Transverse colon (tissue), 4 donors: ENCODE results near the gene TMEM236. TPM values are rescaled to one million over a fixed set of nuclear protein-coding genes. Genes with fewer than 3 reads are reported as not detected.

Experiments
- DNase-seq: peaks from one replicate; pipeline ENCODE4 v3.0.0-alpha.2; 2019
- H3K27ac ChIP-seq, 4 donors: fragments of 200-600 bp; sonication (generic); 2 replicates each; pipeline ENCODE4 v1.5.1; 2016 to 2018; ENCODE audit warnings: inconsistent platforms in 4 of 4
- H3K27me3 ChIP-seq: fragments of 200-600 bp; sonication (generic); 2 replicates; pipeline ENCODE4 v1.5.1; 2017; ENCODE audit warnings: inconsistent platforms
- H3K36me3 ChIP-seq, 4 donors: fragments of 200-600 bp; sonication (generic); 2 replicates each; pipeline ENCODE4 v1.5.1; 2017 to 2019; ENCODE audit warnings: inconsistent platforms in 4 of 4
- H3K4me1 ChIP-seq, 4 donors: fragments of 200-600 bp; sonication (generic); 2 replicates each; pipeline ENCODE4 v1.5.1; 2017 to 2020; ENCODE audit warnings: inconsistent platforms in 4 of 4
- H3K4me3 ChIP-seq, 4 donors: fragments of 200-600 bp; sonication (generic); 1 replicate in 1 of 4; 2 replicates in 3 of 4; pipeline versions ENCODE4 v1.5.1 to v1.6.1; 2017 to 2019; ENCODE audit warnings: inconsistent platforms in 4 of 4
- H3K9me3 ChIP-seq, 2 donors: fragments of 200-600 bp; sonication (generic); 2 replicates each; pipeline ENCODE4 v1.5.1; 2017 to 2019; ENCODE audit warnings: inconsistent platforms in 2 of 2
- EP300 ChIP-seq: sonication (generic); formaldehyde crosslinking; IDR thresholded peaks from one replicate; pipeline ENCODE4 v1.6.1; 2017; ENCODE audit warnings: antibody characterized with exemption, low read depth
- POLR2A ChIP-seq: fragments of 450-650 bp; IDR thresholded peaks from one replicate; pipeline ENCODE4 v1.6.1; 2016; ENCODE audit warnings: antibody characterized with exemption, mild to moderate bottlenecking, moderate library complexity
- POLR2AphosphoS5 ChIP-seq, 3 donors: sonication (generic); formaldehyde crosslinking; IDR thresholded peaks; one replicate each; pipeline ENCODE4 v1.6.1; 2016; ENCODE audit warnings: antibody characterized with exemption in 3 of 3
- WGBS, 2 donors: methylation state at CpG; one replicate each; pipeline ENCODE4 v1.1.5; 2018; ENCODE audit warnings: low coverage in 1 of 2; 5-methylcytosine and 5-hydroxymethylcytosine counted together
- in situ Hi-C, 4 donors: fragments of 200-750 bp; cut with MboI; loops; one replicate each; pipeline versions ENCODE4 v1.15.0 to v1.15.1; 2017; ENCODE audit warnings: low sequenced_read_pairs in 3 of 4, low pct_ligation_motif_present in 1 of 4, low pct_unique_long_range_greater_than_20kb in 1 of 4
- intact Hi-C: fragments of 100-400 bp; cut with DNase I; formaldehyde crosslinking; loops from one replicate; pipeline ENCODE4 v1.15.1; 2023; ENCODE audit warnings: low total_unique reads
- total RNA-seq, 4 donors: library from RNA; depleted of rRNA; stranded (reverse); fragments of >200 nt; gene quantifications; one replicate each; pipeline ENCODE4 v1.1.0, GENCODE V29; 2016
- TF ChIP-seq, protein P1 (sequence below), 5 experiments: fragments of 200-600 bp in 3 of 5; fragments of 450-650 bp in 2 of 5; sonication (generic) in 3 of 5; IDR thresholded peaks; 1 replicate in 2 of 5; 2 replicates in 3 of 5; pipeline ENCODE4 v1.5.1; 2016 to 2017; ENCODE audit warnings: antibody characterized with exemption in 5 of 5, inconsistent platforms in 3 of 5, mild to moderate bottlenecking in 2 of 5, moderate library complexity in 1 of 5

Gene TMEM236
- total RNA-seq, 4 donors from 2014 or later: 16.9 to 79.6 (median 42.9) TPM

DNA sequence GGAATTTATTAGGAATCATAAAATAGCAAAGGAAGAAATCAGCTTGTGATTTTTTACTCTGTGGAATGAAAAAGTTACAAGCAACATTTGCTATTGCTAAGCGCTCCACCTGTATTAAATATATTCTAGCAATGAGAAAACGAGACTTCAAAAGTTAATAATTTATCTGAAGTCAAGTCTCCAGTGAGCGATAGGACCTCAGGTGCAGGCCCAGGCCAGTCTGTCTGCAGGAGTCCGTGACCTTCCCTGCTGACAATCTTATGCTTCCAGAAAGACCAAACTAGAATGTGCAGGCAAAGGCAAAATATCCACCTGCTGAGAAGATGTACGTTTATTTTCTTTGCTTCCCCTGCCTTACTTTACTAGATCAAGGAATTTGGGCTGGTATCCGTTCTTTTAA is 79.9 kb downstream of the TMEM236 start:
- H3K27me3 ChIP-seq: no peaks in the 10 kb centered on the region
- no peaks in the 10 kb centered on the region for H3K9me3 ChIP-seq
- peaks cover 0 to 8% (median 0%) of the 10 kb centered on the region in 4 donors for H3K4me1 ChIP-seq
- no peak overlapping the region for H3K27ac ChIP-seq
- no peak overlapping the region for H3K4me3 ChIP-seq
- TF ChIP-seq POLR2AphosphoS5 (IDR thresholded peaks at IDR 0.05) (no peak), EP300 (no peak), POLR2A (no peak)
- TF ChIP-seq, protein P1, sequence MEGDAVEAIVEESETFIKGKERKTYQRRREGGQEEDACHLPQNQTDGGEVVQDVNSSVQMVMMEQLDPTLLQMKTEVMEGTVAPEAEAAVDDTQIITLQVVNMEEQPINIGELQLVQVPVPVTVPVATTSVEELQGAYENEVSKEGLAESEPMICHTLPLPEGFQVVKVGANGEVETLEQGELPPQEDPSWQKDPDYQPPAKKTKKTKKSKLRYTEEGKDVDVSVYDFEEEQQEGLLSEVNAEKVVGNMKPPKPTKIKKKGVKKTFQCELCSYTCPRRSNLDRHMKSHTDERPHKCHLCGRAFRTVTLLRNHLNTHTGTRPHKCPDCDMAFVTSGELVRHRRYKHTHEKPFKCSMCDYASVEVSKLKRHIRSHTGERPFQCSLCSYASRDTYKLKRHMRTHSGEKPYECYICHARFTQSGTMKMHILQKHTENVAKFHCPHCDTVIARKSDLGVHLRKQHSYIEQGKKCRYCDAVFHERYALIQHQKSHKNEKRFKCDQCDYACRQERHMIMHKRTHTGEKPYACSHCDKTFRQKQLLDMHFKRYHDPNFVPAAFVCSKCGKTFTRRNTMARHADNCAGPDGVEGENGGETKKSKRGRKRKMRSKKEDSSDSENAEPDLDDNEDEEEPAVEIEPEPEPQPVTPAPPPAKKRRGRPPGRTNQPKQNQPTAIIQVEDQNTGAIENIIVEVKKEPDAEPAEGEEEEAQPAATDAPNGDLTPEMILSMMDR (IDR thresholded peaks at IDR 0.05): no peak
- in situ Hi-C loops (no loop called here), intact Hi-C loops (no loop called here)
- 67 to 77% methylated on average over 5 to 6 of the region's 6 CpGs for WGBS, 2 donors
- DNase-seq: no peak
- no peaks in the 10 kb centered on the region for H3K36me3 ChIP-seq

DNA sequence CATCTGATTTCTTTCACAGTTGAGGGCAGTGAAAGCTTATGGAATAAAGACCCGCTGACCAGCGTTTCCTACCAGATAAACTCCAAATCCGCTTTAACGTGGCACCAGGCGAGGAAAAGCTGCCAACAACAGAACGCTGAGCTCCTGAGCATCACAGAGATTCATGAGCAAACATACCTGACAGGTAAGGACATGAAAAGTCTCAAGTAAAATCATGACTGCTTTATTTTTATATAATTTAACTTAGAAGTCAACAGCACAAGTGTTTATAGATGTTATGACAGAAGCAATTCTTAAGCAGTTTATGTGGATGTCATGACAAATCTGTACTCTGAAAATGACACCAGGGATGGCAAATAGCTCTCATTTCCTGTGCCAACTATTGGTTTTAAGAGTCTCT is 81.7 kb downstream of the TMEM236 start:
- WGBS, 2 donors: 80 to 89% methylated on average over 6 of the region's 6 CpGs
- no peak for TF ChIP-seq POLR2A
- no peak for TF ChIP-seq POLR2AphosphoS5 (IDR thresholded peaks at IDR 0.05)
- TF ChIP-seq EP300: no peak
- TF ChIP-seq, protein P1 (IDR thresholded peaks at IDR 0.05): no peak
- no peak overlapping the region for H3K4me3 ChIP-seq

DNA sequence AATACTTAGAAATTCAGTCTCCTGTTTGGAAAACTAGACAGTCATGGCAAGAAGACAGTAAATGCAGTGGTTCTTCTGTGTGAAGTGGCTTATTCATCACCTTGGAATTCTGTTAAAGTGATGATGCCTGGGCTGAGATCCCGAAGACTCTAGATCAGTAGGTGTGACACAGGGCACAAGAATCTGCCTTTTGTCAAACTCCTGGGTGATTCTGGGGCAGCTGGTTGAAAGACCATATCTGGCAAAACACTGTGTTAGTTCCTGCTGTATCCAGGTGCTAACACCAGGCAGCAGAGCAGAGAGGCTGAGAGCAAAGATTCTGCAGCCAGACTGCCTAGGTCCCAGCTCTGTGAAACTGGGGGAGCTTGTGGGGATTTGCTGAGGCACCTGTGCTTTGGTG is 83.7 kb downstream of the TMEM236 start:
- H3K4me1 ChIP-seq: peaks cover 0 to 8% (median 2%) of the 10 kb centered on the region in 4 donors
- no peak overlapping the region for H3K4me3 ChIP-seq
- no peaks in the 10 kb centered on the region for H3K27me3 ChIP-seq
- no peak overlapping the region for H3K27ac ChIP-seq
- in situ Hi-C loops (no loop called here), intact Hi-C loops (loop anchor here (1.0 kb wide), 1 partner anchor 18 kb away; no protein-coding TSS in a partner anchor)
- no peaks in the 10 kb centered on the region for H3K36me3 ChIP-seq
- H3K9me3 ChIP-seq: no peaks in the 10 kb centered on the region
- no peak for DNase-seq
- TF ChIP-seq POLR2AphosphoS5 (IDR thresholded peaks at IDR 0.05) (no peak), EP300 (no peak), POLR2A (no peak)
- TF ChIP-seq, protein P1 (IDR thresholded peaks at IDR 0.05): no peak
- 71% methylated on average over 1 of the region's 1 CpG; no CpG with 5 or more reads in 1 of the 2 donors for WGBS, 2 donors

More for the DNA sequence above, 81.7 kb downstream of the TMEM236 start:
- H3K36me3 ChIP-seq: no peaks in the 10 kb centered on the region
- intact Hi-C loops (no loop called here), in situ Hi-C loops (no loop called here)
- peaks cover 0 to 8% (median 2%) of the 10 kb centered on the region in 4 donors for H3K4me1 ChIP-seq
- no peaks in the 10 kb centered on the region for H3K9me3 ChIP-seq
- DNase-seq: no peak
- no peaks in the 10 kb centered on the region for H3K27me3 ChIP-seq
- no peak overlapping the region for H3K27ac ChIP-seq

DNA sequence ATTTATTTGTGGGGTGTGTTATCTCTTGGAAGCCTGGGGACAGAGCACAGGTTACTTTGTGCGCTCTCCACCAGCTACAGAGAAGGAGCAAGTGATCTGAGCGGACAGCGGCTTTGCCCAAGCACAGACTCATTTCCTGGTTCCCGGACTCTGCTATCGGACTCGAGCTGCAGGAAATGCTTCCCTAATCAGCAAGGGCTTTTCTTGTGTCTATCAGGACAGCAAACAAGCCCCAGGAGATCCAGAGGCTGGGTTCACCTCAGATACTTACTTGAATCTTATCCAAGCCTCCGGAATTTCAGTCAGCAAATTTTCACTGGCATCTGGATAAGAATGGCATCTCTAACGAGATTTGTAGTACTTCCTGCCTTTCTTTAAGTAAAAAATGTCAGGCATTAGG is 84.9 kb downstream of the TMEM236 start:
- H3K4me3 ChIP-seq: peak overlapping the region in 2 of 4 donors; percentile 10 to 31
- in situ Hi-C loops: no loop called here
- TF ChIP-seq, protein P1 (IDR thresholded peaks at IDR 0.05): peak in 1 of 5 experiments; percentile 10
- no peak for TF ChIP-seq POLR2AphosphoS5 (IDR thresholded peaks at IDR 0.05)
- H3K4me1 ChIP-seq: peaks cover 0 to 8% (median 2%) of the 10 kb centered on the region in 4 donors
- H3K36me3 ChIP-seq: no peaks in the 10 kb centered on the region
- 10 to 31% methylated on average over 2 to 8 of the region's 8 CpGs for WGBS, 2 donors
- DNase-seq: peak; percentile 60
- H3K9me3 ChIP-seq: no peaks in the 10 kb centered on the region
- peak overlapping the region in 2 of 4 donors; percentile 5 to 35 for H3K27ac ChIP-seq
- intact Hi-C loops: loop anchor here (1.0 kb wide), 1 partner anchor 16 kb away; no protein-coding TSS in a partner anchor
- H3K27me3 ChIP-seq: no peaks in the 10 kb centered on the region
